Activated naive CD4-positive, alpha-beta T cell treated with anti-CD3 and anti-CD28 coated beads for 36 hours (primary cell): Measurements from ENCODE around the gene MFNG. TPM values are rescaled to one million over a fixed set of nuclear protein-coding genes. Genes with fewer than 3 reads are reported as not detected.

Experiments used
- CTCF ChIA-PET: fragments of 350-600 bp; sonication (Branson Sonifier 250); formaldehyde crosslinking; loops from one replicate; lab custom pipeline; 2021; ENCODE audit warnings: antibody characterized with exemption; lab: Charles Lee
- DNase-seq: peaks from one replicate; pipeline ENCODE4 v3.0.0-alpha.2; 2020
- H3K27ac Mint-ChIP-seq: one replicate; pipeline ENCODE4 v1.8.0; 2021; ENCODE audit warnings: mild to moderate bottlenecking, mixed read lengths
- H3K27me3 Mint-ChIP-seq: one replicate; pipeline ENCODE4 v1.8.0; 2021; ENCODE audit warnings: low read depth, mixed read lengths
- H3K36me3 Mint-ChIP-seq: one replicate; pipeline ENCODE4 v1.8.0; 2021; ENCODE audit warnings: low read depth, mixed read lengths
- H3K4me1 Mint-ChIP-seq: one replicate; pipeline ENCODE4 v1.8.0; 2021; ENCODE audit warnings: low read depth, mixed read lengths
- H3K4me3 Mint-ChIP-seq: one replicate; pipeline ENCODE4 v1.8.0; 2021; ENCODE audit warnings: mild to moderate bottlenecking, moderate library complexity, mixed read lengths
- H3K9me3 Mint-ChIP-seq: one replicate; pipeline ENCODE4 v1.8.0; 2021; ENCODE audit warnings: mixed read lengths
- intact Hi-C: fragments of 100-400 bp; cut with micrococcal nuclease; formaldehyde crosslinking; loops from one replicate; pipeline ENCODE4 v1.15.1; 2023
- total RNA-seq, 2 experiments: library from RNA; stranded (reverse); gene quantifications; one replicate each; pipeline ENCODE4 v1.2.3, GENCODE V29; 2021

The MFNG gene
- total RNA-seq, 2 experiments from 2014 or later: 83.1 to 90.9 TPM

DNA sequence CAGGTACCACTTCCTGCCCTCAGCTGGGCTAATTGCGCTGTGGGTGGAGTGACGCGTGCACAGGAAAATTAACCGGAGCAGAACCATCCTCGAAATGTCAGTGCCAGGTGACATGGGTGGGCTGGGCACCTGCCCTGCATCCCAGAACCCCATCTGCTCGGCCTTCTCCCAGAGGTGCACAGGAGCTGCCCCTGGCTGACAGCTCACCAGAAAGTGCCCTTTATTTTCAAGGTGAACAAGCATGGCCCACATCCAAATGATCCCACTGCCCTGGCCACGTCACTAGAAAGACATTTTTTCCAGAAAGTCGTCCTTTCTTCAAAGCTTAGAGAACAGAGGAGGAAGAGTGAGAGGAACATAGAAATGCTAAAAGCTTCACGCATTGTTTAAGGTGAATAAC, 54.8 kb downstream of the MFNG start:
- peaks cover 1% of the 10 kb centered on the region for H3K36me3 Mint-ChIP-seq
- H3K4me1 Mint-ChIP-seq: peaks cover 16% of the 10 kb centered on the region
- peaks cover 30% of the 10 kb centered on the region for H3K27me3 Mint-ChIP-seq
- H3K9me3 Mint-ChIP-seq: no peaks in the 10 kb centered on the region
- no peak overlapping the region for H3K27ac Mint-ChIP-seq
- intact Hi-C loops: no loop called here
- DNase-seq: no peak
- CTCF ChIA-PET: interaction anchor here (0.5 to 4.8 kb wide), 11 partner anchors 11 to 385 kb away, joined by 3 to 63 read pairs (median 4); no protein-coding TSS in a partner anchor
- H3K4me3 Mint-ChIP-seq: no peak overlapping the region

DNA sequence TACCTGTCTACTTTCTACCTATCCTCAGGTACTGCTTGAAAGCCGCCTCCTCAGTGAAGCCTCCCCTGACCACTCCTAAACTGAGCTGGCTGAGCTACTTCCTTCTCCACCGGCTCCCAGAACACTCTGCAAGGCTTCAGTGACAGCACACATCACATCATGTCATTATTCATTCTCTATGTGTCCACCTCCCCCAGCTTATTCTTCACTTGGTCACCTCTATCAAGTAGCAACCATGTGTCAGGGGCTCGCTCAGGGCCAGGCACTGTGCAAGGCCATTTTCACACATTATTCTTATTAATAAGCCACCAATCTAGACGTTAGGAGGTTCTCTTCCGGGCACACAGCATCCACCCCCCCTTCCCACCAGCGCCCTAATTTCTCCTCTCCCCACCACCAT, 55.2 kb downstream of the MFNG start:
- Mint-ChIP-seq H3K4me3 (no peak overlapping the region), H3K4me1 (peaks cover 16% of the 10 kb centered on the region), H3K27ac (no peak overlapping the region), H3K27me3 (peaks cover 34% of the 10 kb centered on the region), H3K36me3 (peaks cover 1% of the 10 kb centered on the region), H3K9me3 (no peaks in the 10 kb centered on the region)
- no peak for DNase-seq
- intact Hi-C loops: no loop called here
- CTCF ChIA-PET: interaction anchor here (0.7 to 4.8 kb wide), 10 partner anchors 11 to 170 kb away, joined by 3 to 63 read pairs (median 4); no protein-coding TSS in a partner anchor

- peaks cover 16% of the 10 kb centered on the region for H3K4me1 Mint-ChIP-seq
- no peak overlapping the region for H3K27ac Mint-ChIP-seq
- peak; percentile 69 for DNase-seq
- peaks cover 42% of the 10 kb centered on the region for H3K27me3 Mint-ChIP-seq
- CTCF ChIA-PET: interaction anchor here (0.6 to 4.8 kb wide), 18 partner anchors 10 to 838 kb away, joined by 3 to 63 read pairs (median 4); no protein-coding TSS in a partner anchor
- intact Hi-C loops: loop anchor here (1.0 kb wide), 2 partner anchors 112 to 162 kb away; no protein-coding TSS in a partner anchor
- H3K36me3 Mint-ChIP-seq: peaks cover 1% of the 10 kb centered on the region
- no peak overlapping the region for H3K4me3 Mint-ChIP-seq
- no peaks in the 10 kb centered on the region for H3K9me3 Mint-ChIP-seq
Observed at GRCh38 chr22:37428649-37429586, 57.3 kb downstream of the MFNG start.

DNA sequence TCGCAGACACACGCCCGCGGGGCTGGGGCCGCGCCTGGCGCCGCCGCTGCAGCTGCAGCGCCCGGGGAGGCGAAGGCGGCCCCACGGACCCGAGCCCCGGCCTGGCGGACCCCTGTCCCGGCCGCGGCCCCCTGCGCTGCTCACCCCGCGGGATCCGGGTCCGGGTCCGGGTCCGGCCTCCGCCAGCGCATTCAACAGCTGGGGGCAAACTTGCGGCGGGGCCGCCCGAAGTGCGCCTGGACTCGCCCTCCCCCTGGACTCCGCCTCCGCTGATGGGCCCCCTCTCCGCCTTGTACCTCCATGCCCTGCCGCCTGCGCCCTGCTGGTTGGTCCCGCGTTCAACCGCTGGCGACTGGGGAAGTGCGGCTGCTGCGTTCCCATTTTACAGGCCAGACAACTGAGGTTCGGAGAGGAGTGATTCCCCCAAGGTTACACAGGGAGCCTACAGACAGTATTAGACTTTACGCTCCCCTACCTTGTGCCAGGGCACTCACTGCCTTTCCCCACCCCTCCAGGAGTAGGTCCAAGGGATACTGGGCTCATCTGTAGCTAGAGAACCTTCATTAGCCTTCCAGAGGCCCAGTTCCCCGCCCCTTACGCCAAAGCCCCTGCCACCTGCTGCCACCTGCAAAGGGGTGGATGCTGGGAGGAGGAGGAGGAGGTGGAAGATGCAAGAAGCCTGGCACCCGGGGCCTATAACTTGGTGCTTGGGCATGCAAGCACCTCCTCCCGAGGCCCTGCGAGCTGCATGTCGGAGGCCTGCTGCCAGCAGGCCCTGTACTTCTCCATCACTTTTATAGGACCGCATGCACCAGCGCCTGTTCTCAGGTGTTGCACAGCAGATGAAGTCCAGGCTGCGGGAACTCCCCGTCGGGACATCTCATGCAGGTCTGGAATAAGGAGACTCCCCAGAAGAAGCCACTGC, 58.2 kb downstream of the MFNG start:
- no peaks in the 10 kb centered on the region for H3K9me3 Mint-ChIP-seq
- peak overlapping the region; percentile 14 for H3K4me3 Mint-ChIP-seq
- peaks cover 16% of the 10 kb centered on the region for H3K4me1 Mint-ChIP-seq
- H3K27me3 Mint-ChIP-seq: peaks cover 42% of the 10 kb centered on the region
- CTCF ChIA-PET: interaction anchor here (0.6 to 4.8 kb wide), 11 partner anchors 13 to 837 kb away, joined by 3 to 63 read pairs (median 4); no protein-coding TSS in a partner anchor
- DNase-seq: no peak
- H3K27ac Mint-ChIP-seq: no peak overlapping the region
- intact Hi-C loops: no loop called here
- H3K36me3 Mint-ChIP-seq: peaks cover 1% of the 10 kb centered on the region

DNA sequence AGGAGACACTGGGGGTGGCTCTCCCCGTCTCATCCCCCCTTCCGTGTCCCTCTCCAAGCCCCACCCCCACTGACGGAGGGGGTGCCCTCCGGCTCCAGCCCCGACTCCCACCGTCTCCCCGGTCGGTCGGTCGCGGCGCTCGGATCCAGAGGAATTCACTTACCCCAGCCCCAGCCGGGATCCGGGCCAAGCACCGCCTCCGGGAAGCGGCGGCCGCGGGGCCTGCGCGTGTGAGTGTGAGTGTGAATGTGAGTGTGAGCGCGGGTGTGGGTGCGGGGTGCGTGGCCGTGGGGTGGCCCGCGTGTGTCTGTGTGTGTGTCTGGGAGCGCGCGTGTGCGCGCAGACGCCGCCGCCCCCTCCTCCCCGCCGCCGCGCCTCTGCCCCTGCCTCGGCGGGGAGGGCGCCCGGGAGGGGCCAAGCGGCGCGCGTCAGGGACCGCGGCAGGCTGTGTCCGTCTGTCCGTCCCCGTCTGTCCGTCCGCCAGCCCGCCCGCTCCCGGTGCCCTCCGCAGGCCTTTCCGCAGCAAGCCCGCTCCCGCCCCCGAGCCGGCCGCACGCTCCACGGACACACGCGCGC, 59.0 kb downstream of the MFNG start, which contains the start of gene ELFN2:
TSS of gene ELFN2 (minus strand) at position 345 of the 576 bp plus-strand sequence. CDS start 51,945 bp downstream, outside the sequence.
- DNase-seq: no peak
- H3K27me3 Mint-ChIP-seq: peaks cover 42% of the 10 kb centered on the region
- CTCF ChIA-PET: interaction anchor here (1.7 to 4.8 kb wide), 2 partner anchors 111 kb away, joined by 6 to 63 read pairs; no protein-coding TSS in a partner anchor
- H3K4me3 Mint-ChIP-seq: peak within 1 kb of the TSS; percentile 40
- intact Hi-C loops: no loop called here
- H3K4me1 Mint-ChIP-seq: peaks cover 10% of the 10 kb centered on the region
- no peaks in the 10 kb centered on the region for H3K36me3 Mint-ChIP-seq
- H3K27ac Mint-ChIP-seq: no peak within 1 kb of the TSS
- H3K9me3 Mint-ChIP-seq: no peaks in the 10 kb centered on the region

DNA sequence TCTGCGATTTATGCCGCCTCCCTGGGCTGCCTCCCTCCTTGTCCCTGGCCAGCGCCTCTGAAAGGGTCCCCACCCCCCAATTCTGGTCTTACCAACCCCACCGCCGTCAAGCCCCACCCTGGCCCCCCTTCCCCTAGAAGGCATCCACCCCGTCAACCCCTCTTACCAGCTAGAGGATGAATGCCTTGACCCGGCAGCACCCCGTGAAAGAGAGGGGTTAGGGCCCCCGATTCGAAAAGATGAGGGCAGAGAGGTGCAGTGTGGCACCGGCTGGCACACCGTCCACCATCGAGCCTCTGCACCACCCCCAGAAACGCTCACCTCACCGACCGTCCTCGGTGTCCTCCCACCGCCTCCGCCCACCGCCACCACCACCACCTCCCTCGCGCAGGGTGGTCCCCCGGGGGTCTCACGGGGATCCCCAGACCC, 59.5 kb downstream of the MFNG start:
- H3K27me3 Mint-ChIP-seq: peaks cover 42% of the 10 kb centered on the region
- H3K27ac Mint-ChIP-seq: no peak overlapping the region
- intact Hi-C loops: no loop called here
- no peaks in the 10 kb centered on the region for H3K36me3 Mint-ChIP-seq
- no peak for DNase-seq
- H3K4me3 Mint-ChIP-seq: peak overlapping the region; percentile 40
- CTCF ChIA-PET: interaction anchor here (0.7 to 1.7 kb wide), 4 partner anchors 31 to 345 kb away, joined by 3 to 6 read pairs (median 4); no protein-coding TSS in a partner anchor
- H3K4me1 Mint-ChIP-seq: peaks cover 5% of the 10 kb centered on the region
- H3K9me3 Mint-ChIP-seq: no peaks in the 10 kb centered on the region

- H3K4me3 Mint-ChIP-seq: peak overlapping the region; percentile 13
- peaks cover 42% of the 10 kb centered on the region for H3K27me3 Mint-ChIP-seq
Observed at GRCh38 chr22:37425800-37426705, 60.1 kb downstream of the MFNG start.

DNA sequence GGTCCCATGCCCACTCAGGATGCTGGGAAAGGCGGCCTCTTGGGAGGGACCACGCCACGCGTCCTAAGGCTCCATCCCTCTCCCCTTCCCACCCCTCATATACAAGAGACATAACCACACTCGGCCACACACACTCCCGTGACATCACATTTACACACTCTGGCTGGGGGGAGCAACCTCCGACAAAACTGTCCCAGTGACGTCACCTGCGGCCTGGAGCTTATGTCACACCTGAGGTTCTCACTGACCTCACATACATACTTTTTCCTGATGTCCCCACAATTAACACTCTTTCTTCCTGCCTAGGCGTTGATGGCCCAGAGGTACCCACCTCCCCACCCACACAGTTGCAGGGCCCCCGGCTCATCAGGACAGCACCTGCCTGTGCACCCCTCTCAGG, 60.8 kb downstream of the MFNG start:
- DNase-seq: no peak
- CTCF ChIA-PET: interaction anchor here (1.5 to 1.7 kb wide), 2 partner anchors 33 to 109 kb away, joined by 3 to 6 read pairs; no protein-coding TSS in a partner anchor
- Mint-ChIP-seq H3K4me3 (no peak overlapping the region), H3K9me3 (no peaks in the 10 kb centered on the region), H3K27ac (no peak overlapping the region), H3K36me3 (no peaks in the 10 kb centered on the region), H3K27me3 (peaks cover 41% of the 10 kb centered on the region), H3K4me1 (peaks cover 7% of the 10 kb centered on the region)
- intact Hi-C loops: no loop called here

More at GRCh38 chr22:37425800-37426705, 60.1 kb downstream of the MFNG start:
- H3K36me3 Mint-ChIP-seq: no peaks in the 10 kb centered on the region
- no peak overlapping the region for H3K27ac Mint-ChIP-seq
- peaks cover 5% of the 10 kb centered on the region for H3K4me1 Mint-ChIP-seq
- intact Hi-C loops: no loop called here
- CTCF ChIA-PET: interaction anchor here (0.7 to 1.7 kb wide), 4 partner anchors 32 to 346 kb away, joined by 3 to 6 read pairs (median 4); no protein-coding TSS in a partner anchor
- DNase-seq: no peak
- no peaks in the 10 kb centered on the region for H3K9me3 Mint-ChIP-seq

DNA sequence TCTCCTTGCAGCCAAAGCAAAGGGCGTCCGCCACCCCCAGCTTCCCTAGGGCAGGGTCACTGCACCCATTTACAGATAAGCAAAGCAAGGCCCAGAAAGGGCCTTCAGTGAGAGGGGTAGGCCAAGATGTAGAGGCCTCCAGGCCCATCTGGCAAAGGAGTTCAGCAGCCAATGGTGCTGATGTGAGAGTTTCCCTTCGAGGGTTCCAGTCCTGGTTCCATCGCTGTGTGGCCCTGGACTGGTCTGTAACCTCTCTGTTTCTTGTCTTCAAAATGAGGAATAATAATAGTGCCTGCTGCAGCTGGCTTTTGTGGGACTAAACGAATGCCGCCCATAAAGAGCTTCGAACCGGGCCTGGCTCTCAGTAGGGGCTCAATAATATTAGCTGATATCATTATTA, 62.9 kb downstream of the MFNG start:
- no peak overlapping the region for H3K4me3 Mint-ChIP-seq
- H3K27me3 Mint-ChIP-seq: peaks cover 46% of the 10 kb centered on the region
- no peaks in the 10 kb centered on the region for H3K36me3 Mint-ChIP-seq
- CTCF ChIA-PET: interaction anchor here (1.1 to 2.4 kb wide), 3 partner anchors 75 to 156 kb away, joined by 3 to 7 read pairs (median 3); no protein-coding TSS in a partner anchor
- no peak overlapping the region for H3K27ac Mint-ChIP-seq
- intact Hi-C loops: no loop called here
- H3K4me1 Mint-ChIP-seq: peaks cover 18% of the 10 kb centered on the region
- no peaks in the 10 kb centered on the region for H3K9me3 Mint-ChIP-seq
- no peak for DNase-seq

GRCh38 chr22:37421468-37421877, 64.7 kb downstream of the MFNG start:
- no peak overlapping the region for H3K27ac Mint-ChIP-seq
- DNase-seq: no peak
- no peaks in the 10 kb centered on the region for H3K9me3 Mint-ChIP-seq
- CTCF ChIA-PET: no interaction called here
- no peaks in the 10 kb centered on the region for H3K36me3 Mint-ChIP-seq
- H3K4me1 Mint-ChIP-seq: peaks cover 21% of the 10 kb centered on the region
- H3K27me3 Mint-ChIP-seq: peaks cover 49% of the 10 kb centered on the region
- H3K4me3 Mint-ChIP-seq: no peak overlapping the region
- intact Hi-C loops: no loop called here
